ENCODE results near the gene CAGE1.

The CAGE1 gene

GRCh38 chr6:7301702-7302101, 87.8 kb downstream of the CAGE1 start:
- DNase-seq, result no peak

GRCh38 chr6:7300926-7301325, 88.6 kb downstream of the CAGE1 start:
- no peak for DNase-seq

- DNase-seq, result no peak
These were observed 91.4 kb downstream of the CAGE1 start for GRCh38 chr6:7298113-7298512.

- no peak for DNase-seq
These were observed 92.9 kb downstream of the CAGE1 start for GRCh38 chr6:7296602-7297001.

- DNase-seq, result no peak
These were observed 93.6 kb downstream of the CAGE1 start for GRCh38 chr6:7295916-7296315.

GRCh38 chr6:7292596-7293255, 96.8 kb downstream of the CAGE1 start:
- DNase-seq, result no peak

GRCh38 chr6:7290079-7290478, 99.5 kb downstream of the CAGE1 start:
- no peak for DNase-seq

- DNase-seq, result no peak
These were observed 104.1 kb downstream of the CAGE1 start for GRCh38 chr6:7285416-7285815.

- DNase-seq, result no peak
These were observed 105.9 kb downstream of the CAGE1 start for GRCh38 chr6:7283676-7284075.

GRCh38 chr6:7282097-7282906, 107.2 kb downstream of the CAGE1 start:
- DNase-seq, result no peak

Data from CD4-positive, alpha-beta T cell treated with Interleukin-10 for 1 hour (primary cell).